ENCODE data around the gene KLF14. TPM values are rescaled to one million over a fixed set of nuclear protein-coding genes. Genes with fewer than 3 reads are reported as not detected.

KLF14 gene
- total RNA-seq, 1 donor from 2014 or later: not detected

GRCh38 chr7:130740606-130741005 lies 6.6 kb upstream of the KLF14 start:
- TF ChIP-seq EZH2phosphoT487 (IDR thresholded peaks at IDR 0.05) (no peak), CTCF (IDR thresholded peaks at IDR 0.05) (no peak), EZH2 (IDR thresholded peaks at IDR 0.05) (no peak)
- Histone ChIP-seq H3K79me2 (ENCODE audit: low read depth) (no peaks in the 10 kb centered on the region), H3K27me3 (peaks cover 84% of the 10 kb centered on the region), H3K9me3 (ENCODE audit: low read depth) (no peaks in the 10 kb centered on the region), H2AFZ (replicated peaks) (no peak overlapping the region), H3K4me2 (no peak overlapping the region), H3F3A (ENCODE audit: low read depth) (no peaks in the 10 kb centered on the region), H3K9ac (no peak overlapping the region), H3K27ac (no peak overlapping the region), H3K36me3 (no peaks in the 10 kb centered on the region), H4K20me1 (ENCODE audit: low read depth) (no peaks in the 10 kb centered on the region), H3K4me3 (no peak overlapping the region), H3K4me1 (peaks cover 4% of the 10 kb centered on the region)
- Mint-ChIP-seq H3K4me3 (no peak overlapping the region), H3K4me1 (no peaks in the 10 kb centered on the region), H3K9me3 (no peaks in the 10 kb centered on the region), H3K36me3 (no peaks in the 10 kb centered on the region), H3K27me3 (ENCODE audit: insufficient read depth, low read depth) (peaks cover 17% of the 10 kb centered on the region), H3K27ac (no peak overlapping the region)
- no peak for DNase-seq (ENCODE audit: low spot score)

- no peak overlapping the region for H3K4me3 Mint-ChIP-seq
- H3K36me3 Mint-ChIP-seq: peaks cover 4% of the 10 kb centered on the region
- no peak for TF ChIP-seq EZH2phosphoT487 (IDR thresholded peaks at IDR 0.05)
- no peak for TF ChIP-seq EZH2 (IDR thresholded peaks at IDR 0.05)
- TF ChIP-seq CTCF (IDR thresholded peaks at IDR 0.05): no peak
- Histone ChIP-seq H3K27me3 (peaks cover 99% of the 10 kb centered on the region), H3K79me2 (ENCODE audit: low read depth) (no peaks in the 10 kb centered on the region), H4K20me1 (ENCODE audit: low read depth) (peaks cover 9% of the 10 kb centered on the region), H3K36me3 (no peaks in the 10 kb centered on the region), H3K9me3 (ENCODE audit: low read depth) (no peaks in the 10 kb centered on the region), H3F3A (ENCODE audit: low read depth) (peaks cover 9% of the 10 kb centered on the region), H3K9ac (no peak overlapping the region), H3K4me2 (no peak overlapping the region), H3K4me3 (no peak overlapping the region), H2AFZ (replicated peaks) (no peak overlapping the region), H3K4me1 (no peaks in the 10 kb centered on the region), H3K27ac (no peak overlapping the region)
- peaks cover 23% of the 10 kb centered on the region for H3K9me3 Mint-ChIP-seq
- peaks cover 7% of the 10 kb centered on the region for H3K4me1 Mint-ChIP-seq
- no peak overlapping the region for H3K27ac Mint-ChIP-seq
- DNase-seq (ENCODE audit: low spot score): no peak
- H3K27me3 Mint-ChIP-seq (ENCODE audit: insufficient read depth, low read depth): peaks cover 48% of the 10 kb centered on the region
Observed at GRCh38 chr7:130736298-130736900, 2.4 kb upstream of the KLF14 start.

- no peaks in the 10 kb centered on the region for H3K9me3 ChIP-seq (ENCODE audit: low read depth)
- peaks cover 100% of the 10 kb centered on the region for H3K27me3 ChIP-seq
- H2AFZ ChIP-seq (replicated peaks): no peak overlapping the region
- no peaks in the 10 kb centered on the region for H3K4me1 ChIP-seq
- H3K36me3 Mint-ChIP-seq: peaks cover 4% of the 10 kb centered on the region
- H3K4me1 Mint-ChIP-seq: peaks cover 7% of the 10 kb centered on the region
- peaks cover 35% of the 10 kb centered on the region for H3K9me3 Mint-ChIP-seq
- peaks cover 9% of the 10 kb centered on the region for H4K20me1 ChIP-seq (ENCODE audit: low read depth)
- peak overlapping the region; percentile 95 for H3K4me2 ChIP-seq
- H3F3A ChIP-seq (ENCODE audit: low read depth): peaks cover 9% of the 10 kb centered on the region
- TF ChIP-seq EZH2phosphoT487 (IDR thresholded peaks at IDR 0.05) (peak; percentile 56), EZH2 (IDR thresholded peaks at IDR 0.05) (peak; percentile 65), CTCF (IDR thresholded peaks at IDR 0.05) (no peak)
- no peak overlapping the region for H3K27ac Mint-ChIP-seq
- peak overlapping the region; percentile 88 for H3K4me3 Mint-ChIP-seq
- H3K79me2 ChIP-seq (ENCODE audit: low read depth): no peaks in the 10 kb centered on the region
- no peak overlapping the region for H3K9ac ChIP-seq
- H3K27me3 Mint-ChIP-seq (ENCODE audit: insufficient read depth, low read depth): peaks cover 54% of the 10 kb centered on the region
- DNase-seq (ENCODE audit: low spot score): no peak
- peak overlapping the region; percentile 71 for H3K4me3 ChIP-seq
- no peaks in the 10 kb centered on the region for H3K36me3 ChIP-seq
- H3K27ac ChIP-seq: no peak overlapping the region
Observed at GRCh38 chr7:130734815-130735716, 1.1 kb upstream of the KLF14 start.

All from neural progenitor cell (in vitro differentiated cells).